Peyer's patch (tissue), 4 donors: Measurements from ENCODE around the gene PARD3B.

Source experiments
- CTCF ChIP-seq, 6 experiments: fragments of 450-650 bp in 4 of 6; fragments of 200-600 bp in 2 of 6; sonication (generic) in 1 of 6; IDR thresholded peaks; one replicate each; pipeline ENCODE4 v1.5.1; 2017 to 2019; ENCODE audit warnings: antibody characterized with exemption in 6 of 6, mild to moderate bottlenecking in 3 of 6, moderate library complexity in 1 of 6
- POLR2A ChIP-seq, 2 donors: fragments of 450-650 bp; IDR thresholded peaks; one replicate each; pipeline ENCODE4 v1.5.1; 2017; ENCODE audit warnings: antibody characterized with exemption in 2 of 2, mild to moderate bottlenecking in 2 of 2, moderate library complexity in 2 of 2

GRCh38 chr2:204914708-204915107 lies 369.4 kb downstream of the PARD3B start:
- TF ChIP-seq CTCF (IDR thresholded peaks at IDR 0.05), result no peak
- TF ChIP-seq POLR2A (IDR thresholded peaks at IDR 0.05), result no peak
